Measurements from ENCODE around the gene AAK1. TPM values are rescaled to one million over a fixed set of nuclear protein-coding genes. Genes with fewer than 3 reads are reported as not detected.
A peak's percentile ranks its signal among the peaks of the same experiment; 100 is the strongest.

Gene AAK1
- total RNA-seq, 1 donor from 2014 or later, result 108 TPM

DNA sequence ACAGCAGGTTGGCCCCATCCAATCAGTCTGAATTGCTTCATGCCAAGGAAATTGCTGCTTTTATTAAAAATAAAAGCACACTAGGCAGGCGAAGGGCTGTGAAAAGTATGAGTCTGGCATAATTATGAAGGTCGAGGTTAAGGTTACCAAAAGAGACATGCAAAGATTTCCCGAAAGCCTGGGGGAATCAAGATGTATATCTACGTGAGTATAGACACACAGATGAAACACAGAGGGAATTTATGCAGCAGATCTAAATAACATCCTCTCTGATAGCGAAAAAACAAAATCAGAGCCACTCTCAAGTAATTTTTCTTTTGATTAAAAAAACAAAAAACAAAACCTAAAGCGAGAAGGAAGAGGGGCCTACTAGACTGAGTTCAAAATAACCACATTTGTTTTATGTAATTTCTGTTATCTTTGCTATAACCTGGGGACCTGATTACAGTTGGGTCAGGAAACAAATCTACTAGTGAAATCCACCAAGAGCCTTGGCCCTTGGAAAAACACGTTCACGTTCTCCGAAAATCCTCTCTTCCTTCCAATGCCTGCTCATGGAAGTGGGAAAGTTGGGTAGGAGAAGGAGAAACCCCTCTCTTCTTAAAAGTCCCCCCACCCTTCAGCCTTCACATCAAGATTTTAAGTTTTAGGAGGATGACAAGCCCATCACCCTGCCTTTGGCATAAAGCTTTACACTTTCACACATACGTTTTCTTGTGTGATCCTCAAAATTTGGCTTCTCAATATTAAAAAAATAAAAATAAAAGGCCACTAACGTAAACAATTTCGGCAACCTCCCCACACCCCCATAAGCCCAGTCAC is 1.4 kb downstream of the AAK1 start:
- peaks cover 35% of the 10 kb centered on the region for H3K4me1 Mint-ChIP-seq (ENCODE audit: low read depth, unreplicated experiment)
- no peaks in the 10 kb centered on the region for H3K27me3 Mint-ChIP-seq (ENCODE audit: low read depth, unreplicated experiment)
- H3K9me3 Mint-ChIP-seq (ENCODE audit: unreplicated experiment), result peaks cover 4% of the 10 kb centered on the region
- Histone ChIP-seq H3K27me3 (ENCODE audit: insufficient read depth, low read length) (no peaks in the 10 kb centered on the region), H3K4me2 (ENCODE audit: low read length) (peak overlapping the region; percentile 99), H3K27ac (ENCODE audit: low read depth, low read length) (peak overlapping the region; percentile 98), H2AFZ (ENCODE audit: low read depth, low read length) (no peak overlapping the region), H4K20me1 (ENCODE audit: insufficient read depth, low read length) (peaks cover 53% of the 10 kb centered on the region), H3K9ac (ENCODE audit: low read length) (peak overlapping the region; percentile 97), H3K9me3 (ENCODE audit: insufficient read depth, low read depth, low read length) (no peaks in the 10 kb centered on the region), H3K4me1 (ENCODE audit: insufficient read depth, low read length) (peaks cover 33% of the 10 kb centered on the region), H3K4me3 (ENCODE audit: insufficient read depth, low read depth, low read length) (peak overlapping the region; percentile 92), H3K79me2 (ENCODE audit: insufficient read depth, low read length) (peaks cover 66% of the 10 kb centered on the region), H3K36me3 (ENCODE audit: insufficient read depth, low read length) (peaks cover 5% of the 10 kb centered on the region)
- H3K36me3 Mint-ChIP-seq (ENCODE audit: low read depth, unreplicated experiment), result peaks cover 11% of the 10 kb centered on the region
- no peak for DNase-seq (ENCODE audit: low read depth)
- no peak for FAIRE-seq
- H3K27ac Mint-ChIP-seq (ENCODE audit: unreplicated experiment), result peak overlapping the region; percentile 96
- TF ChIP-seq EZH2 (IDR thresholded peaks at IDR 0.05; ENCODE audit: insufficient read depth, low read length), result no peak
- TF ChIP-seq, protein P1, sequence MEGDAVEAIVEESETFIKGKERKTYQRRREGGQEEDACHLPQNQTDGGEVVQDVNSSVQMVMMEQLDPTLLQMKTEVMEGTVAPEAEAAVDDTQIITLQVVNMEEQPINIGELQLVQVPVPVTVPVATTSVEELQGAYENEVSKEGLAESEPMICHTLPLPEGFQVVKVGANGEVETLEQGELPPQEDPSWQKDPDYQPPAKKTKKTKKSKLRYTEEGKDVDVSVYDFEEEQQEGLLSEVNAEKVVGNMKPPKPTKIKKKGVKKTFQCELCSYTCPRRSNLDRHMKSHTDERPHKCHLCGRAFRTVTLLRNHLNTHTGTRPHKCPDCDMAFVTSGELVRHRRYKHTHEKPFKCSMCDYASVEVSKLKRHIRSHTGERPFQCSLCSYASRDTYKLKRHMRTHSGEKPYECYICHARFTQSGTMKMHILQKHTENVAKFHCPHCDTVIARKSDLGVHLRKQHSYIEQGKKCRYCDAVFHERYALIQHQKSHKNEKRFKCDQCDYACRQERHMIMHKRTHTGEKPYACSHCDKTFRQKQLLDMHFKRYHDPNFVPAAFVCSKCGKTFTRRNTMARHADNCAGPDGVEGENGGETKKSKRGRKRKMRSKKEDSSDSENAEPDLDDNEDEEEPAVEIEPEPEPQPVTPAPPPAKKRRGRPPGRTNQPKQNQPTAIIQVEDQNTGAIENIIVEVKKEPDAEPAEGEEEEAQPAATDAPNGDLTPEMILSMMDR (IDR thresholded peaks at IDR 0.05; ENCODE audit: insufficient read depth, low read depth, low read length), result no peak
- peak overlapping the region; percentile 98 for H3K4me3 Mint-ChIP-seq (ENCODE audit: unreplicated experiment)

DNA sequence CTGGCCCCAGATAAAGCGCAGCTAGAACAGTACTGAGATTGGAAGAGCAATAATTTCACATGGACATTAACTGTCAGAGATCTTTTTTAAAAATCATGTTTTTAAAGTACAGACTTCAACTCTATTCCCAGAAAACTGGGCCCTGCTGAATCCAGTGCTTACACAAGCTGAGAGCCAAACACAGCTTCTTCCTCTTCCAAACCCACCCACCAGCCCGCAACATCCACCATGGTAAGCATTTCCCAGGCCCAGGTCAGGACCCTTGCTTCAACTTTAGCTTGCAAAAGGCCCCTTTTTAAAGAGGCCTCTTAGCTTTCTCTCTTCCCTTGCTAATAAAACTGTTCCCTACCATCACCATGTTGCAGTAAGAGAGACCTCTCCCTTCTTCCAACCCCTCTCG is 2.1 kb downstream of the AAK1 start:
- Histone ChIP-seq H3K27ac (ENCODE audit: low read depth, low read length) (no peak overlapping the region), H3K4me1 (ENCODE audit: insufficient read depth, low read length) (peaks cover 33% of the 10 kb centered on the region), H3K27me3 (ENCODE audit: insufficient read depth, low read length) (no peaks in the 10 kb centered on the region), H3K4me2 (ENCODE audit: low read length) (peak overlapping the region; percentile 99), H3K79me2 (ENCODE audit: insufficient read depth, low read length) (peaks cover 72% of the 10 kb centered on the region), H3K36me3 (ENCODE audit: insufficient read depth, low read length) (peaks cover 5% of the 10 kb centered on the region), H3K9me3 (ENCODE audit: insufficient read depth, low read depth, low read length) (no peaks in the 10 kb centered on the region), H2AFZ (ENCODE audit: low read depth, low read length) (no peak overlapping the region), H3K9ac (ENCODE audit: low read length) (peak overlapping the region; percentile 97), H4K20me1 (ENCODE audit: insufficient read depth, low read length) (peaks cover 58% of the 10 kb centered on the region), H3K4me3 (ENCODE audit: insufficient read depth, low read depth, low read length) (peak overlapping the region; percentile 92)
- DNase-seq (ENCODE audit: low read depth) (no peak), FAIRE-seq (no peak)
- Mint-ChIP-seq H3K4me3 (ENCODE audit: unreplicated experiment) (peak overlapping the region; percentile 98), H3K4me1 (ENCODE audit: low read depth, unreplicated experiment) (peaks cover 37% of the 10 kb centered on the region), H3K27me3 (ENCODE audit: low read depth, unreplicated experiment) (no peaks in the 10 kb centered on the region), H3K36me3 (ENCODE audit: low read depth, unreplicated experiment) (peaks cover 12% of the 10 kb centered on the region), H3K9me3 (ENCODE audit: unreplicated experiment) (no peaks in the 10 kb centered on the region), H3K27ac (ENCODE audit: unreplicated experiment) (peak overlapping the region; percentile 84)
- TF ChIP-seq EZH2 (IDR thresholded peaks at IDR 0.05; ENCODE audit: insufficient read depth, low read length), result no peak
- TF ChIP-seq, protein P1 (IDR thresholded peaks at IDR 0.05; ENCODE audit: insufficient read depth, low read depth, low read length), result no peak

DNA sequence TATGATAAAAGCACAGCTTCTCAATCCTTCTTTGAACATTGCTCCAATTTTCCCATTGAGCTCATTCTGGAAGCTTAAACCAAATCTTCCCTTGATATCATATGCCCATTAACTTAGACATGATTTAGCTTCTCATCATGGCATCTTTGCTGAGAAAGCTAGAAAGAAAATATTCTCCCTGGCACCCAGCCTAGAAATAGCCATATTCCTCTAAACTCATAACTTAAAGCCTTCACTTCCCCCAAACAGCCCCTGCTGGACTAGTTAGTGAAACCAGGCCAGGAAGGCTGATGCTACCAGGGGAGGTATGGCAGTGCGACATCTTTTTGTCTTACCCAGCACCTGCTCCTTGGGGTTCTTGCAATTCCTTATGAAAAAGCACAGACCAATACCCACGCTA is 4.3 kb downstream of the AAK1 start:
- Histone ChIP-seq H3K27ac (ENCODE audit: low read depth, low read length) (no peak overlapping the region), H4K20me1 (ENCODE audit: insufficient read depth, low read length) (peaks cover 76% of the 10 kb centered on the region)
- no peak for FAIRE-seq

More for the DNA sequence above, 4.3 kb downstream of the AAK1 start:
- Mint-ChIP-seq H3K36me3 (ENCODE audit: low read depth, unreplicated experiment) (peaks cover 12% of the 10 kb centered on the region), H3K4me1 (ENCODE audit: low read depth, unreplicated experiment) (peaks cover 19% of the 10 kb centered on the region), H3K4me3 (ENCODE audit: unreplicated experiment) (peak overlapping the region; percentile 13), H3K9me3 (ENCODE audit: unreplicated experiment) (no peaks in the 10 kb centered on the region), H3K27ac (ENCODE audit: unreplicated experiment) (no peak overlapping the region), H3K27me3 (ENCODE audit: low read depth, unreplicated experiment) (no peaks in the 10 kb centered on the region)
- Histone ChIP-seq H3K4me2 (ENCODE audit: low read length) (peak overlapping the region; percentile 99), H2AFZ (ENCODE audit: low read depth, low read length) (no peak overlapping the region), H3K4me1 (ENCODE audit: insufficient read depth, low read length) (peaks cover 19% of the 10 kb centered on the region), H3K9me3 (ENCODE audit: insufficient read depth, low read depth, low read length) (no peaks in the 10 kb centered on the region), H3K36me3 (ENCODE audit: insufficient read depth, low read length) (peaks cover 5% of the 10 kb centered on the region), H3K4me3 (ENCODE audit: insufficient read depth, low read depth, low read length) (no peak overlapping the region), H3K9ac (ENCODE audit: low read length) (no peak overlapping the region), H3K27me3 (ENCODE audit: insufficient read depth, low read length) (no peaks in the 10 kb centered on the region), H3K79me2 (ENCODE audit: insufficient read depth, low read length) (peaks cover 87% of the 10 kb centered on the region)
- DNase-seq (ENCODE audit: low read depth), result no peak
- TF ChIP-seq, protein P1 (IDR thresholded peaks at IDR 0.05; ENCODE audit: insufficient read depth, low read depth, low read length), result no peak
- no peak for TF ChIP-seq EZH2 (IDR thresholded peaks at IDR 0.05; ENCODE audit: insufficient read depth, low read length)

All from astrocyte (in vitro differentiated cells and primary cell).